ENCODE data around the gene ITGA11. TPM values are rescaled to one million over a fixed set of nuclear protein-coding genes. Genes with fewer than 3 reads are reported as not detected.

ITGA11 gene
- total RNA-seq, 1 donor from 2014 or later = 0.53 TPM

GRCh38 chr15:68277603-68278344 is 154.2 kb downstream of the ITGA11 start, which contains the start of gene FEM1B:
Gene FEM1B, plus strand, starts transcription at chr15:68277745. Its CDS starts 673 bp downstream, at chr15:68278418.
- H3K36me3 ChIP-seq (ENCODE audit: control insufficient read depth, insufficient read depth, low read length) = no peaks in the 10 kb centered on the region
- FAIRE-seq (no peak), DNase-seq (ENCODE audit: low read depth) (peak; percentile 74)

GRCh38 chr15:68277131-68277602 is 154.8 kb downstream of the ITGA11 start:
- H3K4me3 ChIP-seq (ENCODE audit: low read depth, low read length) = peak overlapping the region; percentile 92
- H3K36me3 ChIP-seq (ENCODE audit: control insufficient read depth, insufficient read depth, low read length) = no peaks in the 10 kb centered on the region
- no peak for TF ChIP-seq CTCF (IDR thresholded peaks at IDR 0.05; ENCODE audit: insufficient read depth, low read length, severe bottlenecking)
- FAIRE-seq = no peak
- no peaks in the 10 kb centered on the region for H3K27me3 ChIP-seq (ENCODE audit: control insufficient read depth, insufficient read depth, low read length)
- peak; percentile 27 for DNase-seq (ENCODE audit: low read depth)

More at GRCh38 chr15:68277603-68278344, 154.2 kb downstream of the ITGA11 start, which contains the start of gene FEM1B:
- no peak for TF ChIP-seq CTCF (IDR thresholded peaks at IDR 0.05; ENCODE audit: insufficient read depth, low read length, severe bottlenecking)
- Histone ChIP-seq H3K4me3 (ENCODE audit: low read depth, low read length) (peak within 1 kb of the TSS; percentile 92), H3K27me3 (ENCODE audit: control insufficient read depth, insufficient read depth, low read length) (no peaks in the 10 kb centered on the region)

- FAIRE-seq = no peak
- no peak for TF ChIP-seq CTCF (IDR thresholded peaks at IDR 0.05; ENCODE audit: insufficient read depth, low read length, severe bottlenecking)
- Histone ChIP-seq H3K27me3 (ENCODE audit: control insufficient read depth, insufficient read depth, low read length) (no peaks in the 10 kb centered on the region), H3K36me3 (ENCODE audit: control insufficient read depth, insufficient read depth, low read length) (no peaks in the 10 kb centered on the region), H3K4me3 (ENCODE audit: low read depth, low read length) (peak overlapping the region; percentile 92)
- DNase-seq (ENCODE audit: low read depth) = no peak
Observed at GRCh38 chr15:68276668-68277067, 155.3 kb downstream of the ITGA11 start.

GRCh38 chr15:68275165-68275746 is 156.7 kb downstream of the ITGA11 start:
- FAIRE-seq (no peak), DNase-seq (ENCODE audit: low read depth) (peak; percentile 95)
- Histone ChIP-seq H3K36me3 (ENCODE audit: control insufficient read depth, insufficient read depth, low read length) (no peaks in the 10 kb centered on the region), H3K27me3 (ENCODE audit: control insufficient read depth, insufficient read depth, low read length) (no peaks in the 10 kb centered on the region), H3K4me3 (ENCODE audit: low read depth, low read length) (no peak overlapping the region)
- no peak for TF ChIP-seq CTCF (IDR thresholded peaks at IDR 0.05; ENCODE audit: insufficient read depth, low read length, severe bottlenecking)

GRCh38 chr15:68274201-68274848 is 157.6 kb downstream of the ITGA11 start:
- no peak for TF ChIP-seq CTCF (IDR thresholded peaks at IDR 0.05; ENCODE audit: insufficient read depth, low read length, severe bottlenecking)
- FAIRE-seq (no peak), DNase-seq (ENCODE audit: low read depth) (no peak)
- Histone ChIP-seq H3K36me3 (ENCODE audit: control insufficient read depth, insufficient read depth, low read length) (no peaks in the 10 kb centered on the region), H3K27me3 (ENCODE audit: control insufficient read depth, insufficient read depth, low read length) (no peaks in the 10 kb centered on the region), H3K4me3 (ENCODE audit: low read depth, low read length) (no peak overlapping the region)
